GM03348 (cell line): Measurements from ENCODE around the gene ABCC4.
A peak's percentile ranks its signal among the peaks of the same experiment; 100 is the strongest.

Experiments
- DNase-seq: peaks from one replicate; pipeline ENCODE4 v3.0.0; 2012; ENCODE audit warnings: low spot score

ABCC4 gene

DNA sequence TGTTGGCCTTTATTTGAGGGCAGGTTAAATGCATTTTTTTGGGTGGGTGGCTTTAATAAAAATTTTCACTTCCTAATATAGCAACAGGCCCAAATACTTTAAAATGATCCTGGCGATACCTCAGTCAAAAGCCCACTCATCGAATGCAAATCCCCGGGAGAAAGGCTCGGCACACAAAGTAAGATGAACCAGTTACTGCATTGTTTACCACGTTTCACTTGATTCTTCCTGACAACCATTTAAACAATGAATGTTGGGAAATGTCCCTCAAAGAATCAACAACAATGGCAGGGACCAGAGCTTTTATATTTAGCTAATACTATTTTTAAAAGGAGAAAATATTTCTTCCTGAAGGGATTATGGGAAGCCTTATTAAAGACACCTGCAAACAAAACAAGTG, 187.7 kb downstream of the ABCC4 start:
- DNase-seq, result no peak

DNA sequence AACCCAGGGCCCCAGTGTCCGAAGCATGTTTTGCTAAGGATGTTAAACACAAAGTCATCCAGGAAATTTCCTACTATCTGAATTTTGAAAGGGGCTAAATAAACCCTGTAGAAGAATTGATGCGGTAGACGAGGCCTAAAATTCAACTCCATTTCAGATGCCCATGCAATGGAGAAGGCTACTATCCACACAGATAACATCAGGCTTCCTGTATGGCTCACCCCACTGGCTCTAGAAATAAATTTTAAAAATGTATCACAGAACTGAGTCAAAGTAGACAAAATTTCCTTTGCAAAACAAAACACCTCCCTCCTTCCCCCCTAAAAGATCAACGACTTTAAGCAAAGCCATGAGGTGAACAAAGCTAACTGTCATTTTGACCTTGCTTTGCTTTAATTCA, 188.4 kb downstream of the ABCC4 start:
- DNase-seq, result no peak

DNA sequence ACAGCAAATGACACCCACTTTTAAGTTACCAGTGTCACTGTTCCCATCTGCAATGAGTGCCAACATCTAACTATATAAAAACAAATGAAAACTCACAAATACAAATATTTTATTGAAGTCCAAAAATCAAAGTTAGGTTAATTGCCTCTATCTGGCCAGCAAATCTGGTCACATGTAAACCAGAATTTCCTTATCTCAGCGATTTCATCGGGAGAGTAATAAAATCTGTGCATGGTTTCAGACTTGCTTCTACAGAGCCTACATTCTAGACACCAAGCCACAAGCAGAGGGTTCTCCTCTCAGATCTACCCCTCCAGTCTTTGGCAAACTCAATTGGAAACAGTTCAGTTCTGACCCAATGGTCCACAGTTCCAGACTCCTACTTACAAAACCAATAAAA, 189.6 kb downstream of the ABCC4 start:
- DNase-seq, result no peak

GRCh38 chr13:95106562-95106961, 194.7 kb downstream of the ABCC4 start:
- DNase-seq, result no peak

- no peak for DNase-seq
Observed at GRCh38 chr13:95100525-95101433, 200.5 kb downstream of the ABCC4 start.

DNA sequence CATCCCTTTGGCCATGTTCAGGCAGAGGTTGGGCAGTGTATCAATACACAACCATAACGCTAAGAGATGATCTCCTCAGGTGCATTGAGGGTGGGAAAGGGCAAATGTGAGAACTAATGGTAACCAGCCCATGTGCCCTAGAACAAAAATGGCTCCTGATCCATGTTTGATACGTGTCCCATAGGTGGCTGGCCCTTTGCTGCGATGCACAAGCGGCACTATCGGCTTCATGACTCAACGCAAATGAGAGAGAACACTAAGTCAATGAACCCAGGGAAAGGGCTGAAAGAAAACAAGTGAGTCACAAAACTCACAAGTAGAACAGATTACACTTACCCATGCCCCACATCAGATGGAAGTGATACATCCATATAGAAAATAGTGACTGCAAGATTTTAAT, 201.7 kb downstream of the ABCC4 start:
- DNase-seq, result no peak

- DNase-seq, result no peak
Observed at GRCh38 chr13:95098916-95099315, 202.3 kb downstream of the ABCC4 start.

DNA sequence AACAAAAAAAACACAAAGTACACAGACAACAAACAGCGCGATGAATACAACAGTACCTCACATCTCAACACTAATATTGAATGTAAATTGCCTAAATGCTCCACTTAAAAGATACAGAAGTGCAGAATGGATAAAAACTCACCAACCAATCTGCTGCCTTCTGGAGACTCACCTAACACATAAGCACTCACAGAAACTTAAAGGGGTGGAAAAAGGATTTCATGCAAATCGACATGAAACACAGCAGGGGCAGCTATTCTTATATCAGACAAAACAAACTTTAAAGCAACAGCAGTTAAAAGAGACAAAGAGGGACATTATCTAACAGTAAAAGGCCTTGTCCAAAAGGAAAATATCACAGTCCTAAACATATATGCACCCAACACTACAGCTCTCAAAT, 209.5 kb downstream of the ABCC4 start:
- no peak for DNase-seq

DNA sequence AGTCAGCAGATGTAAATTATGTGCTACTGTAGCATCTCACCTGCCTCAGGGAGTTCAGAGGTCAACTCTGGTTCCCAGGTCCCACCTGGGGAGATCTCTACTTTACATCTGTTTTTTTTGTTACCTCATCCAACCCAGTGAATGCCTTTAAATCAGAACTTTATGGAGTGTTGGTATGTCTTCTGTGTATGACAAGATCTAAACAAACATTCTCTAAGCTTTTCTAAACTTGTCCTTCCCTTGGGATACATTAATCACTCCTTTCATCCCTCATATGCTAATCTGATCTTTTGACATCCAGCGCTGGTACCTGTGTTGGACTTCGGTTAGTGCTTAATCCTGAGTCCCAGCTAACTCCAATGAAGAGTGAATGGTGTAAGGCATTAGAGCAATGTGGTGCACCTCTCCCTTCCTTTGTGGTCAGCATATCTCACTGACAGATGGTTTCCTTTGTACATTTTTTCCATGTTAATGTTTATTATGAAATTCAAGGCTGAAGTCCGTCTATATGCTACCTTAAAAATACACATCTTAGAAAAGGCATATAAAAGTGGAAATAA, 213.4 kb downstream of the ABCC4 start:
- DNase-seq, result peak; percentile 42

DNA sequence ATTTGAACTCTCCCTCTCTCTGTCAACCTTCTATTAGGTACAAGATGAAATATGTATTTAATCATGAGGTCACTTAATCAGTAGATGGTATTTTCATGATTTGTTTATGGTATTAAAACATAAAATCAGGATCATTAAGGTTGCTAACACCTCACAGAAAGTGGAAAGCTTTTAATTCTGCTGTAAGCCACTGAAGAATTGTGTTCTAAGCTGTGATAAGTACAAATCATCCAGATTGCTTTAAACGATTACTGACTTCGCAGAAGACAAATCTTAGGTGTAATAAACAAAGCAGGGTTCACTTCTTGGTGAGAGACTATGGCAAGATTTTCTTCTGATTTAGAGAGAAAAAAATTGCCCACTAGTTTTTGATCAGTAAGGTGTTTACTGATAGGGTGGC, 214.5 kb downstream of the ABCC4 start:
- DNase-seq, result no peak

GRCh38 chr13:95083758-95084157, 217.5 kb downstream of the ABCC4 start:
- peak; percentile 46 for DNase-seq

DNA sequence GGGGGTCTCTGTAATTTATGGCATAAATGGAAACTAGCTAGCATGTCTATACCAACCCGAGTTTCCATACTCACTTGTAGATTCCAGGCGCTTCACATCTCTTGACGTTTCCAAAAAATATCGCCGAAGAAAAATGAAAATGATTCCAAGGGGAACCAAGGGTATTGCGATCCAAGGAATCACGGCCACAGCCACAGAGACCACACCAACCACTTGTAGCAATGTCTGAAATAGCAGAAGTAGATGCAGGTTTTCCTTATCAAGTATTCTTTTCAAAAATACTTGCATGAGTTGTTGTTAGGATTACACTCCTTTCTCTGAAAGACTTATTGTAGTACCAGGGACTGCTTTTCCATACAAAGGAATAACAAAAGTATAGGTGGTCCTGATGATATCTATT, 218.2 kb downstream of the ABCC4 start:
- DNase-seq, result no peak

DNA sequence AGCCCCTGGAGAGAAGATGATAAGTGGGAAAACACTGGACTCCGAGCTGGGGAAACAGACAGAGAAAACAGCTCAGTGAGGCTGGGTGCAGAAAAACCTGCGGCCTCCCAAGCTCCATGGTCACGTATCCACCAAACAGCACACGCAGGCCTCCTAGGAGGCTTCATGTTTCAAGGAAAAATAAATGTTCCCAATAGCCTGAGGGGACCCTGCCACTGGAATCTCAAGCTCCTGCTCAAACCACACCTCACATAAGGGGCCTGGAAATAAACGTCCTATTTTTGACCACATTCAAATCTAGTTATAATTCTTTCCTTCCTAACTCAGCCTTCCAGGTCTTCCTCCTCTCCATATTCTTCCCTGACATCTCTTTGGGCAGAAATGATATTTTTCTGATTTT, 225.7 kb downstream of the ABCC4 start:
- no peak for DNase-seq

GRCh38 chr13:95074820-95075219, 226.4 kb downstream of the ABCC4 start:
- no peak for DNase-seq

- peak; percentile 30 for DNase-seq
Observed at GRCh38 chr13:95073747-95074311, 227.4 kb downstream of the ABCC4 start.

GRCh38 chr13:95067303-95067702, 233.9 kb downstream of the ABCC4 start:
- peak; percentile 21 for DNase-seq

GRCh38 chr13:95060014-95060519, 241.2 kb downstream of the ABCC4 start:
- no peak for DNase-seq

DNA sequence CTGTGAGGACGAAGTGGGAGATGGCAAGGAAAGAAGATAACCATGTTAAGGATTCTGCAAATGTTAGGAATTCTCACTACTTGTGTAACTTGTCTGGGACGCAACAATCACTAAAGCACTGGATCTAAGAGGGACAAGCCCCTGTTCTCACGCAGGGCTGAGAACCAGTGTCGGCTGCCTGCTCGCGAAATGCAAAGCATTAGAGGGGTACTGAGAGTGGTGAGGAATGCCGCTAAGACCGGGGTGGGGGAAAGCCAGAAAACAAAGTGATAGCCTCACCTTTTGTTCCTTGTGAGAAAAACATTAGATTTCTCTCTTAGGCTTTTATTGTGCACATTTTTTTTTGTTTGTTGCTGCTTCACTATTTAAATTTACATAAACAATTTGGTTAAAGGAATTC, 241.9 kb downstream of the ABCC4 start:
- DNase-seq, result no peak

DNA sequence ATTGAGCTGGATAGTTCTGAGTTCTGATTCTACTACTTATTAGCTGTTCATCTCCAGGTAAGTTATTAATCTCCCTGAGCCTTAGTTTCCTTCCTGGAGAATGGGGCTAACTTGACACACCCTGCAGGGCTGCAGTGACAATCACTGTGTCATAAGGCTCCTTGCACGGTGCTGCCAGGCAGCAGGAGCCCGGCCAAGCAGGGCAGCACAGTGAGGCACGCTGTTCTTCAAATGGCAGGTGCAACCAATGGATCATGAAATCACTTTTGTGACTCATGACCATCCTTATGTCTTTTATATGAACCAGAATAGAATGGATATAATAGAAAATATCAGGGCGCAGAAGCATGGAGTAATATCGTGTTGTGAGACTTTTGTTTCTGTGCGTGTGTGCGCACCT, 242.6 kb downstream of the ABCC4 start:
- no peak for DNase-seq

DNA sequence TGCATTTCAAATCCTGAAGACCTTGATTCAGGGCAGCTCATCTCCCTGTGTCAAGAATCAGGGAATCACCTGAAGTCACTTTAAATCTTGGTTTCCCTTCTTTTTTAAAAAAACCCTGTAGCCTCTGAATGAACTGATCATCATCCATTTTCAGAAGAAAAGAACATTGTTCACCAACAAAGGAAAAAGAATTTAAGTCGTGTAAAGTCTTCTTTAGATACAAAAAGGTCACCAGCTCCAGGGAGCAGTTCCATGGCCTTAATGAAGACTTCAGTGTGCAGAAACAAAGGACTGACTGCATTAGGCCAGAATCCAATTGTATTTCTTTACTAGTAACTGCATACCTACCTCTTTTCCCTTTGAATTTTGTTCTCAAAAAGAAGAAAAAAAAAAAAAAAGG, 245.0 kb downstream of the ABCC4 start:
- no peak for DNase-seq

- no peak for DNase-seq
Observed at GRCh38 chr13:95050800-95051615, 250.2 kb downstream of the ABCC4 start.

DNA sequence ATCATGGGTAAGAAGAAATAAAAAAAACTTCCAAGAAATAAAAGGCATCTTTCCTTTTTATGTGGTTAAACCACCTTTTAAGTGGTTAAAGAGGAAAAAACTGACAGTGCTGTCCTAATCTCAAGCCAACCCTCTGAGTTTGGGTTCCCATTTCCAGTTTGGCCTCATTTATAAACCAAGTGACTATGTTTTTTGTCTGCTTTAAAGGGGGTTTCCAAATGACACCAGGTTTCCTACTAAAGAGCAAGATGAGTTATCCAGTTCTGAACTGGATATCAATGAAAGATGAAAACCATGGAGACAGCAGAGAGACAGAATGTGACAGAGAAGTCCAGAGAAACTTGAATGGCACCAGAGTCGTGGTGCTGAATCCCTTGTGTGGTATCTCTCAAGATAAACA, 251.5 kb downstream of the ABCC4 start:
- DNase-seq, result no peak
